Activated T-helper 9 cell treated with anti-CD3 and anti-CD28 coated beads, Interleukin-2, amount 50 U/mL, for 16 hours (primary cell): ENCODE data around the gene BACH2.
A peak's percentile ranks its signal among the peaks of the same experiment; 100 is the strongest.

Experiments
- DNase-seq: peaks from one replicate; pipeline ENCODE4 v3.0.0-alpha.2; 2020; ENCODE audit warnings: low read depth

Gene BACH2

DNA sequence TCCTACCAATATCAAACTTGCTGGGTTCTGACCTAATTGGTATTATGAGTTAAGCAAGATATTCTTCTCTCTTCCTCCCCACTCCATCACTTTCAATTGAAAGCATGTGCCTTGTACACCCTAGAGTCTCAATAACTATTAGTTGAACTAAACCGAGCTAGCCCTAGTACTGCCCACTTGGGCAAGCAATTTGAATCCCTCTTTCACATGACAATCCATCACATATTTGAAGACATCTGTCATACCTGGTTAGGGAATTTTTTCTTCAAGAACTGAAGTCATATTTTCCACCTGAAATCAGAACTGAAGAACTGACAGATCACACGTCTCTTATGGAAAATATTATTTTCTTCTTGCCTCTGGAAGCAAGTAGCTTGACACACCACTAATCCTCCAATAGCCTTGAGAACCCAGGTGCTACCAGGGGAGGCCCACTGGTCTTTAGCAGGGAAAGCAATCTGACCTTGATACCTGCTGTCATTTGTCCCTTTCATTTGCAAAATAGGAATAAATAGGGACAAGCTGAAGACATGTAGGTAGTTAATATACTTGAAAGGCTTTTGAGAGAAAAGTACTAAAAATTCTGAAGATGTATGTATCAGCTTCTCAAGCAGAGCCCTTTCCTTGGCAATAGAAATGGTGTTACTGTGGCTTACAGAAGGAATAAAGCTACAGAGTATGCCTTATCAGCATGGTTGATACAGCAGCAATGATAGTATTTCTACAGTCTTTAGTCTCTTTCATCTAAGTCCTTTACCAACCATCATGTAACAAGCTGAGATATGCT lies 331.0 kb downstream of the BACH2 start:
- DNase-seq: no peak

DNA sequence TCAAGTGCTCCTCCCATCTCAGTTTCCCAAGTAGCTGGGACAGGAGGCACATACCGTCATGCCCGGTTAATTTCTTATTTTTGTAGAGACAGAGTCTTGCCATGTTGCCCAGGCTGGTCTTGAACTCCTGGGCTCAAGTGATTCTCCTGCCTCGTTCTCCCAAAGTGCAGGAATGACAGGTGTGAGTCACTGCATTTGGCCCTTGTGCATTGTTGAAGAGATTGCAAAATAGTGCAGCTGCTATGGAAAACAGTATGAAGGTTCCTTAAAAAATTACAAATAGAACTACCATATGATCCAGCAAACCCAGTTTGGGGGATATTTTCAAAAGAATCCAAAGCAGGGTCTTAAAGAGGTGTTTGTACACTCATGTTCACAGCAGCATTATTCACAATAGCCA lies 333.3 kb downstream of the BACH2 start:
- DNase-seq: no peak

DNA sequence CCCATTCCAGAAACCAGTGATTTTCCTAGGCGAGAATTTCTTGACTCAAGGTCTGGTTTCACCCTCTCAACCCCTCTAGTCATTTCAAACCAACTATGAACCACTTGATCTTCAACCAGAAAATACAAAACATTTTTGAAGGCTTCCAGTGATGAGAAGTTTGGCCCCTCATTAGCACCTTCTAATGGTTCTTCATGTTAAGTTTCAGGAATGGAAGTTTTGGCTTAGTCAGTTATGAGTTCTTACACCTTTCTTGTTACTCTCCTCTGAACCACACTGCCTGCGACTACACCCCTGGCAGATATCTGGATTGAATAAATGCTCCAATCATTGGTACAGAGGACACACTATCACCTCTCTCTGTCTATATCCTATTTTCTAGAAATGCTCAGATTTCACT lies 335.2 kb downstream of the BACH2 start:
- DNase-seq: no peak

DNA sequence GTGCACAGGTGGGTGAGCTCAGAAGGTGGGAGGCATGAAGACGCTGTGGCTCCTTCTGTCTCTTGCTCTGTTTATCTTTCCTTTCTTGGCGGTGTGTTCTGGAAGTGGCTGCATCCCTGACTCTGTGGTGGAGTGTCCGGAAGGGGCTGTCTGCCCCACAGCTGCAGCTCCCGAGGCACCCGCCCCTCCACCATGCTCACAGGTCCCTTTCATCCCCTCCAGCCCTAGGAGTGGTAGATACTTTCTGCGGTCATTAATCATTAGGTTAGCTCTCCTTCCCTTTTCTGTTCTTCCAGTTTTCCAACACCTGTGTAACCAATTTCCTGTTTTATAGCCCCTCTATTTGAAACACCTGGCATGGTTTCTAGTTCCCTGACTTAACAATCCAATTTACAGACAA lies 336.8 kb downstream of the BACH2 start:
- DNase-seq: no peak

DNA sequence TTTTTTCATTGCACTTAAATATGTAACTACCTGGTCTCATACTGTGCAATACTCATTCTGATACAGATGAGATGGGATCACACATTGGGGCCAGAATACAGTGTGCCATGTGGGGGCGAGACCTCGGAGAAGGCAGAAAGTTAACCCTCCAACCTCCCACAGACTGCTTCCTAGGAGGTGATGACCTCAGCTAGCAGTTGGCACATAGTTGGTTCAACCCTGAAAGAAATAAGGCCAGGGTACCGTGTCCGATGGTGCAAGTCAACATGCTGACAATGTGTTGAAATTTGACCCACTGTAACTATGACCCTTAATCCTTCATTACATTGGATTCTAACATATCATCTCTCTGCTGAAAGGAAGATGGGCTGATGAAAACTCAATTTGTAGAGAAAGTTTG lies 340.5 kb downstream of the BACH2 start:
- no peak for DNase-seq

DNA sequence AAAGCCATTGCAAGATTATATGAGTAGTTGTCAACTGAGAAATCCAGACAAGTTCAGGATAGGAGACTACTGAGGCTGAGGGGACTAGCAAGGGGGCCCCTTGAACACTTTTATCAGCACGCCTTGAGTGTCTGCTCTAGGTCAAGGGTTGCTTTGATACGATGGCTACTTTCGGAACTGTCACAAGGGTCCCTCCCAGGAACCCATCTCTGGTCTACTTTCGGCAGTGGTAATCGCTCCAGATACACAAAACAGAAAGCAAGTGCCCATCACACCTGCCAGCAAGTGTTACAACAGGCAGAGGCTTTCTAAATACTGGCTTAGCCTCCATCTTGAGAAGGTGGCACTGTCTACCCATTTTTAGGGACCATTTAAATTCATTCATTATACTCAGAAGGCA lies 341.3 kb downstream of the BACH2 start:
- DNase-seq: no peak

DNA sequence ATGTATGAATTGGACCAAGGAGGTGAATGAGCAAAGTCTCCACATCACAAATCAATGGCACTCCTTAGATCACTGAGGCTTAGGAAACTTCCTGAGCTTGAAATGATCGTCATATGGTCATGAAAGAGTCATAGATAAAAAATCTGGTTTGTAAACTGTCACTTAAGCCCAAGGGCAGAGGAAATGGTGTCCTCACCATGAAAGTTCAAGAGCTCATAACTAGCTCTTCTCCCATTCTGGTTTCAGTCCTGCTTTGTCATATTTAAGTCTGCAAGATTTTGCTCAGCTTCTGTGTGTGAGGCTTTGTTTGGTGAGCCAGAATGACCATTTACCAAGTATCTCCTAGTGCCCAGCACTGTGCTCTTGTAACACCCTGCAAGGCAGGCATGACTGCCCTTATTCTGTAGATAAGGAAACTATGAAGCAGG lies 341.9 kb downstream of the BACH2 start:
- DNase-seq: no peak

DNA sequence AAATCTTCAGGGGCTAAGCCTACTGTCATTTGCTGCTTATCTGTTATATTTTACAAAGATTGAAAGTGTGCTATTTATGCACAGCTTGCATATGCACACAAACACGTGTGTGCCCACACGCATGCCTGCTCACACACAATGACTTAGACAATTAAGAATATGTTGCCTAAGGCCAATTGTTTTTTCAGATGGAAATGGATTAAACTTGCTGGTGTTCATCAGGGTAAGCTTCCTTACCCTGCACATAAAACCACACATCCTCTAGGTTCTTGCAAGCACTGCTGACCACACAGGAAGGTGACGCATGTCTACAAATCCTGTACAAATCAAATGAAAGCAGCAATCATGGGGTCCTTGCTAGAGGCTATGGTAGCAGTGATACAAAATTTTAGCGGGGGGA lies 344.0 kb downstream of the BACH2 start:
- DNase-seq: no peak

DNA sequence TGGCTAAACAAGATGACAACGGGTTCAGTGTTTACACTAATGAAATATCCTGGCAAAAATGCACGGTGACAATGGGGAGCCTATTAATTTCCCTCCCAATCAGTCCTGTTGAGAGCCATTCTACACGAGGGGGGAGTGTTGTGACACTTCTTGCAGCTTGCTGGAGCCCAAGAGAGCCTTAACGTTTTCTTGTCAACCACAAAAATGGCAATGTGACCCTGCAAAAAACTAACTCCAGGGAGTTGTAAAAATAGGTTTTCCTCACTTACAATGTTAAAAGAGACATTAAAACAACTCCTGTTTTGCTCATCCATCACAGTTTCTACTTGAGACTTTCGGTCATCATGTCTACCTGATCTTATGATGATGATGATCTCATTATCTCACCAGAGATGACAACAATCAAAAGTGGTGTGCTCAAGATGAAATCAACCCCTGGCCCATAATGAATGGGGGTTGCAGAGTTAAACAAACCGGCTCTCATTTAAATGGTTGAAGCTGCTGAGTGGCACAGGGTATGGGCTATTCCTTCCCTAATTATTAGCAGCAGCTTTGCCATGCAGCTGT lies 344.5 kb downstream of the BACH2 start:
- no peak for DNase-seq

DNA sequence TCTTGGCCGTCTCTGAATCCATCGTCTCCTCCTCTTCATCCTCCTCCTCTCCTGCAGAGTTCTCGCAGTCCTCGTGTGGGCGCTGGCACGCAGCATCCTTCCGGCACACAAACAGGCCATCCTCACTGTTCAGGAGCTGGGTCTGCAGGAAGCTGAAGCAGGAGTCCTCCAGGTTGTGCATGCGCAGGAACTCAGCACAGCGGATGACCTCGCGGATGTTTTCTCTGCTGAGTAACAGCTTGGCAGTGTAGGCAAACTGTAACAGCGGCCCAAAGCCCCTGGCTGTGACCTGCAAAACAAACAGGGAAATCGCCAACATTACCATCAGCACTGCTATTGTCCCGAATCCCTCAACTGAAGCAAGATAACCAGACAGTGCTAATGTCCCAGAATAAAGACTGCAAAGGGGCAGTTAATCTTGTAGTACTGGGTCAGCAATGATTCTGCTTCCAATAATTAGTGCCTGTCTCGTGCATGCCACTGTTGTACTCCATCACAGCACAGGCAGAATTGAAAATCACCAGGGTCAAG lies 345.0 kb downstream of the BACH2 start:
- DNase-seq: no peak

DNA sequence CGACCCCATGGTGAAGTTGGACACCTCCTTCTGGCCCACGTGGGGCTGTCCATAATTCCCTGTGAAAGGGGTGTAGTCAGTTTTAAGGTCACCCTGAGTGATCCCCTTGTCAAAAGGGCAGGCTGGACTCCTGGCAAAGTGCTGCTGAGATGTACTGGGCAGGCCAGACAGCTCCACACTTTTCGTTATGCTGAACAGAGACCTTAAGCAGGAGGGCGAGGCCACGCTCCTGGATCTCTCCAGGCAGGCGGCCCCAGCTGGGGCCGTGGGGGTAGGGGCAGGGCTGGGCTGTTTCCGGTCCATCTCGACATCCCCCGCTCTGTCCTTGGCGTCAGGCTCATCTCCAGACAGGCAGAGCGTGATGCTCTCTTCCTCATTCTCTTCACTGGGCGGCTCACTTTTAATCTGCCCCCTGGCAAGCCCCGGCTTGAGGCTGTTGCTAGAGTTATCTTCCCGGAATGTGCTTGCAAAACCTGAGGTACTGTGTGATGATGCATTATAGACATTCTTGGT lies 345.7 kb downstream of the BACH2 start:
- DNase-seq: no peak

DNA sequence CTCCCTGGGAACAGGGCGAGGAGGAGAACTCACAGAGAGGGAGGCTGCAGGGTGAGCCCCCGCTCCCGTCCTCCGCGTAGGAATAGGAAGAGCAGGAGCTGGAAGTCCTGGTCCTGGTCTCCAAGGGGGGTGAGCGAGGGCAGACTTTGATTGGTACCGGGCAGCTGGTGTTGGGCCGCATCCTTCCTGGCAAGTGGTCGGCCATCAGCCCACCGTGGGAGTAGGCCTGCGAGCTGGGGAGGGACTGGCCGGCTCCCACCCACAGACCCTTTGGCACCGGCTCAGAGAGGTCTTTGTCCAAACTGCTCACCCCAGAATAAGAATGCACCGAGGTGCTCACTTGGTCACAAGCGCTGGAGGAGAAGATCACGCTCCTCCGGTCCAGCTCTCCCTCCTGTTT lies 346.2 kb downstream of the BACH2 start:
- DNase-seq: no peak

DNA sequence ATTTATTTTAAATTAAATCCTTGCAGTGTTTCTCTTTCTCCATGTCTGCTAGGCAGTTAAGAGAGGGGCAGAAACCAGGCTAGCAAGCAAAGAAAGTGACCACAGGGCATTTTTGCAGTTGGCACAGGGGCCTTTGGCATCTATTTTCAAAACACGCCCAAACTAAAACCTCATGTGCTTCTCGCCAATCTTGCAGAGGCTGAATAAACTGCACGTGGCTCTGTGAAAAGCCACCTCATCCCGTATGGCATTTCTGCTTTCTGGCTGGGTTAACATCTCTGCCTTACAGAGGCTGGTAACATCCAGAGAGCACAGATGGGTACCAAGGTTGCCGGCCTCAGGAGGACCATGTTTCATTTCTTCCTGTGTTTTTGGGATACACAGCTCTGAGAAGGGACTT lies 347.8 kb downstream of the BACH2 start:
- no peak for DNase-seq

DNA sequence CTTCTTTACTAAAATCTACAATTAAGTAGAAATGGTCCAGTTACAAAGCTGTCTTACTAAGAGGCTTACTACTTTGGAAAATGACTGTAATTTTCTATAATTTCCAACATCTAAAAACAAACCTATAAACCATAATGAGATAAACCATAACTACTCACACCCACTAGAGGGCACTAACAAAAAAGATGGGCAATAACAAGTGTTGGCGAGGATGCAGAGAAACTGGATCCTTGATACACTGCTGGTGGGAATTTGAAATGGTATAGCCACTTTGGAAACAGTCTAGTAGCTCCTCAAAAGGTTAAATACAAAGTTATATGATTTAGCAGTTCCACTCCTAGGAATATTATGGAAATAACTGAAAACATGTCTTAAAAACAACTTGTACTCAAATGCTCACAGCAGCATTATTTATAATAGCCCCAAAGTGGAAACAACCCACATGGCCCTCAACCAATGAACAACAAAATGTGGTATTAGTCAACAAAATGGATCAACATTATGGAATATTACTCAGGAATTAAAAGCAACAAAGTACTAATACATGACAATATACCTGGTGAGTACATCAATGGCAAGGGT lies 351.7 kb downstream of the BACH2 start:
- no peak for DNase-seq

DNA sequence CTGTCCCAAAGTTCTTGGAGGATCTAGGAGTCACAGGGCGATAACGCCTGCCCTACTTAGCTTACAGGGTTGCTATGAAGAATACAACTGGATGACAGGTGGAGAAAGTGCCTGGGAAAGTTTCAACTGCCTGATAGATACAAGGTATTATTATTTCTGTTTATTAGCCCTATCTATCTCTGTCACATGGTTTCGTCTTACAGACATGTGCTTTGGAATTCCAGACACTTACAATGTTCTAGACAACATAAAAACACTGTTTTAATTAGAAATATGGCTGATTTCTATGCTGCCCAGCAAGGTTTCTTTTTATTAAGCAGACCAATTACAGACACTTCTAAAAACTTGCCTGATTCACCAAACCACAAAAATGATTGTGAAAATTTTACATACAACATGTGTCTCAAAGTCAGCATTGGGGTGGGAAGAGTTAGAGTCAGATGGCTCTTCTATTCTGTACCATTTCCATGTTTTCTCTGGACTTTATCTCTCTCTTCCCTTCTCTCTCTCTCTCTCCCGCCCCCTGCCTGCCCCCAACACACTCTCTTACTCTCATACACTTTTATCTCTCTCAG lies 352.4 kb downstream of the BACH2 start:
- DNase-seq: no peak

DNA sequence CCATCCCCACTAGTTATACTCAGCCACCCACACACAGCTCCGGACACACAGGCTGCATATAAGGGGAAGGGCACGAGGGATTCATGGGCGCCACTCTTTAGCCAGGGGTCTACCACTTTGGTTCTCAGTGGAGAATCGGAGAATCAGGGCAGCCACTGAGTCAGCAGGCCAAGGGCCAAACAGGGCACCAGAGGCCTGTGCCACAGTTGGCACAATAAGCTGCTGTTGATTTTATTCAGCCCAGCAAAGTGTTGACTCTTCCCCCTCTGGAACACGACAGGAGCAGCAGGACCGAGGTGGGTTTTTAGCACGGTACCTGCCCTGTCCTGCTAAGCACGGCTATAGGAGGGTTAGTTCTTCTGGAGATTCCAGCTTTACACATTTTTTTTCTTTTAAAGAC lies 354.0 kb downstream of the BACH2 start:
- no peak for DNase-seq

DNA sequence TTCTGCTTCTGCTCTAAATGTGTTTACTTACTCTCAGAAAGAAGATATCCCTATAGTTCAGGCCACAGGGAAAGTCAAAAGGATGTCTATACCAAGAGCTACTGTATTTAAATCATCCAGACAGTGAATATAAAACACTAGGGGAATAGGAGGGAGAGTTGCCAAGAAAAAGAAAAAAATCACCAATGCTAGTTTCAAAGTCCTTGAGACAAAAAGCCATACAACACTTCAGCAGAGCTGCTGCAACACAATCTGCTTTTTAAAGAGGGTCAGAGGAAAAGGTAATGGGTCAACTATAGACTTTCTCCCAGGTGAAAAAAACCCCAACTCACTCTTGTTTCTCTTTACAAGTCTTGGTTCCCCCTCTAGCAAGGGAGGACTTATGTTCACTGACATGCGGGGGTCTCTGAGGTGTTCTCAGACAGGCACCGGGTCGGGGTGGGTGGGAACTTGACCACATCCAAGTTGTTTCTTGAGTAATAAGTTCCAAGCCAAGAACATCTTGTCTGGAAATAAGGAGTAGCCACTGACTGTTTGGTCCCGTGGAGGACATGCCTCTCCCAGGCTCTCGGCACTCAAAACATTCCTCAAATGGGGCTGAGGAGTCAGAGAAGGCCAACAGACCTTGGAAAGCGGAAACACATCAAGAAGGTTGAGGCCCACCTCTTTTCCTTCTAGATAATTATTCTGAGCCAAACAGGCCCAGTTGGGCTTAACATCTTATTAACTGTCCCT lies 354.7 kb downstream of the BACH2 start:
- DNase-seq: no peak

DNA sequence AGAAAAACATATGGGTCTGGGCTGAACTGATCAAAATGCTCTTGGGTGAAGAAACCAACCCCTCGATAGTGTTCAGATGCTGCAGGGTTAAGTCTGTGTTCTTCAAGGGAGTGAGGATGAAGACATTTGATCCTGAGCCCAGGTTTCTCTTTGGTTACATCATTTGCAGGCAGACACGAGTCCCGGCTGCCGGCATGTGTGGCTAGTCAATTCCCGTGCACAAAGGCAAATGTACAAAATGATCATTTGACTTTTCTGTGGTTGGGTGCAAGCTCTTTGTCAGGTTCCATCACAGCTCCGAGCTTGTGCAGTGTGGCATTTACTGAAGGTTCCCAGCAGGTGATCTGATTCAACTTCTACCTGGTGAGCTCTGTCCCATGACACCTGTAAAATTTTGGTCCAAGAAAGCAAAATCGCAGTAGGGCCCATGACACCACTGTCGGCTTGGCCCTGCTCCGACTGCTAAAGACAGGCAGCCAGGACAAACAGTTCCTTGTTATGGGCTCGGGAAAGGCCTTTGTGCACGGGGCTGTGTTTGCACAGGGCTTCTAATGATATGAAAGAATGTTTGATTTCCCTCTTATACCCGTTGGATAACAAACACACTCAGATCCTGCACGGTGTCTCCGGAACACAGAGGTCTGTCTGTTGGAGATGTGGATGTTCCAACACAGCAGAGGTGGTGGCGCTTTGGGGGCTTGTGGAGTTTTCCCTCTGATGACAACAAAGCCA lies 355.4 kb downstream of the BACH2 start:
- no peak for DNase-seq

DNA sequence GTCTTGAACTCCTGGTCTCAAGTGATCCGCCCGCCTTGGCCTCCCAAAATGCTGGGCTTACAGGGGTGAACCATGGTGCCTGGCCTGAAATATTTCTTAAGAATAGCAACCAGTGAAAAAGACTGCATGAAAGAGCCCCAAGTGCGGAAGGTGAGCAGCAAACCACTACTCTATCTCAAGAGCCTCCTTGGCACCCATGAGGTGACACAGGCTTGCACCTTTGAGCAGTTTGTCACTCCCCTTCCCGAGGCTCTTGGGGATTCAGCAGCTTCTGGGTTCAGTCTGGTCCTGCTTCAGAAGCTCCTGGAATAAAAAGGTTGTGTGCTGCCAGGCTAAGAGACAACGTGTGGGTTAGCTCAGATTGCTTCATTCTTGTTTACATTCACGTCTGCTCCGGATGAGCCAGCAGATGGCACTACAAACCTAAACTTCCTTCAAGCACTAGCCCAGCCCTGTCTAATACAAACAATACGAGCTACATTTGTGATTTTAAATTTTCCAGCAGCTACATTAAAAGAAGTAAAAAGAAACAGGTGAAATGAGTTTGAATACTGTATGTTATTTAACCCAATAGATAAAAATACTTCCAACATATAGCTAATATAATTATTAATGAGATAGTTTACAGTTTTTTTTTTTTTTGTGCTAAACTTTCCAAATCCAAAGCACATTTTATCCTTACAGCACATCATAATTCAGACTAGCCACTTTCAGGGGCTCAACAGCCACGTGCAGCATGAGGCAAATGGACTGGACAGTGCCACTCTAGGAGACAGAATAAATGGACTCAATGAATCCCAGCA lies 356.2 kb downstream of the BACH2 start:
- peak; percentile 36 for DNase-seq

DNA sequence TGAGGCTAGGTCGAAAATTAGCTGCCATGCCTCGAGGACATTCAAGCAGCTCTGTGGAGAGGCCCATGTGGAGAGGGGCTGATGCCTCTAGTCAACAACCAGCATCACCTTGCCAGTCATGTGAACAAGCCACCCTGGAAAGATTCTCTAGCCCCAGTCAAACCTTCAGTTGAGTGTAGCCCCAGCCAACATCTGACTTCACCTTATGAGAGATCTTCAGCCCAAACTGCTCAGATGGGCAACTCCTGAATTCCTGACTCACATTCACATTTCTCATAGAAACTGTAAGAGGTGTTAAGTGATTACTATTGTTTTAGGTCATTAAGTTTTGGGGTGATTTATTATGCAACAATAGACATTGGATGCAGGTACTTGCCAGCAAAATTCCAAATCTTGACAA lies 357.5 kb downstream of the BACH2 start:
- no peak for DNase-seq

DNA sequence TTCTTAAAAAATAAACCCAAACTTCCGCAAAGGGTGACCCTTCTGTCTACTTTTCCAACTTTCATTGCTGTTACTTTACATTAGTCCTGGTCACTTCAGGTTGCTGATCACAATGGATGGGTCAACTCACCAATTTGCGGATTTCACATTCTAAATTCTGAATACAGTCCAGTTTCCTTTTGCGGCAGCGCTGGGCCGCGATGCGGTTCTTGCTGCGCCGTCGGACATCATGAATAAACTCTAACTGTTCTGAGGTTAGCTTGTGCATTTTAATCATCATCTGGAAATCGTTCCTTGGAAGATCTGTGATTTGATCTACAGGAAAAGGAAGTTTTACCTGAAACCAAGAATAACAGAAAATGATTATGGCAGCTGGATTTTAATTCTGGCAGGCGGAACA lies 358.6 kb downstream of the BACH2 start:
- DNase-seq: no peak
